Lower leg skin (tissue), 3 donors: Measurements from ENCODE around the gene FOXL1.

Source experiments
- CTCF ChIP-seq, 3 donors: fragments of 450-650 bp; IDR thresholded peaks; one replicate each; pipeline ENCODE4 v1.5.1; 2016; ENCODE audit warnings: antibody characterized with exemption in 3 of 3, mild to moderate bottlenecking in 3 of 3, moderate library complexity in 2 of 3
- POLR2A ChIP-seq, 2 donors: fragments of 450-650 bp; IDR thresholded peaks; one replicate each; pipeline ENCODE4 v1.6.1; 2016 to 2017; ENCODE audit warnings: antibody characterized with exemption in 2 of 2, mild to moderate bottlenecking in 1 of 2, moderate library complexity in 1 of 2

GRCh38 chr16:86616906-86617305 lies 38.6 kb downstream of the FOXL1 start:
- TF ChIP-seq CTCF (IDR thresholded peaks at IDR 0.05), result no peak
- TF ChIP-seq POLR2A (IDR thresholded peaks at IDR 0.05), result no peak
